ENCODE data around the gene ZBTB32. TPM values are rescaled to one million over a fixed set of nuclear protein-coding genes. Genes with fewer than 3 reads are reported as not detected.

The ZBTB32 gene
- polyA plus RNA-seq, 2 of the 4 experiments (the other 2 are of a cell fraction), result not detected

GRCh38 chr19:35739275-35740107, 35.1 kb downstream of the ZBTB32 start (continued):
- 0 out of 2 replicates have a peak, but pooled peaks have one; percentile 1 for TF ChIP-seq NFE2L2 (conservative IDR thresholded peaks at IDR 0.05; ENCODE audit: low read length)

DNA sequence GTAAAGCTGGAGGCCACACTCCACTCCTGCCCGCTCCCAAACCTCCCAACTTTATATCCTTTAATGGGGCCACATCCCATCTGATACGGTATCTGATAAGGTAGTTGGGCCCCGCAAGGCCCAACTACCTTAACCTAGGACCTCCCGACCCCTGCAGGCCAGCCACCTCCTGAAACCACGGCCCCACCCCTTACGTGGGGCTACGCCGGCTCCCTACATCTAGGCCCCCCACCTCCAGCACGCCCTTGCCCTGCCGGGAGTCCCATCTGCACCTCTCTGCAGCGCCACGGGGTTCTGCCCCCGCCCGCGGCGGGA, 35.7 kb downstream of the ZBTB32 start:
- Histone ChIP-seq H3K4me3 (peak overlapping the region; percentile 47), H3K27ac (peak overlapping the region; percentile 70 to 83), H3K4me1 (peaks cover 20% of the 10 kb centered on the region), H3K4me2 (peak overlapping the region; percentile 89), H3K9me3 (no peaks in the 10 kb centered on the region)
- TF ChIP-seq, protein P1, sequence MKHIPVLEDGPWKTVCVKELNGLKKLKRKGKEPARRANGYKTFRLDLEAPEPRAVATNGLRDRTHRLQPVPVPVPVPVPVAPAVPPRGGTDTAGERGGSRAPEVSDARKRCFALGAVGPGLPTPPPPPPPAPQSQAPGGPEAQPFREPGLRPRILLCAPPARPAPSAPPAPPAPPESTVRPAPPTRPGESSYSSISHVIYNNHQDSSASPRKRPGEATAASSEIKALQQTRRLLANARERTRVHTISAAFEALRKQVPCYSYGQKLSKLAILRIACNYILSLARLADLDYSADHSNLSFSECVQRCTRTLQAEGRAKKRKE (CRISPR knock-in tag; IDR thresholded peaks at IDR 0.05; ENCODE audit: low read depth), result 0 out of 2 replicates have a peak, but pooled peaks have one; percentile 19
- TF ChIP-seq PHF8 (IDR thresholded peaks at IDR 0.05; ENCODE audit: borderline replicate concordance, low read depth), result peak; percentile 19; the same call in 1 of the 2 replicates
- no peak for TF ChIP-seq CHD4 (IDR thresholded peaks at IDR 0.05; ENCODE audit: borderline replicate concordance)
- TF ChIP-seq HDAC2 (IDR thresholded peaks at IDR 0.05), result no peak
- TF ChIP-seq RNF2 (IDR thresholded peaks at IDR 0.05; ENCODE audit: borderline replicate concordance, low read depth), result peak; percentile 84; the same call in 1 of the 2 replicates
- TF ChIP-seq HOXB13 (CRISPR knock-in tag; IDR thresholded peaks at IDR 0.05; ENCODE audit: low read depth), result peak; percentile 30; the same call in 1 of the 2 replicates
- no peak for TF ChIP-seq GATA3 (IDR thresholded peaks at IDR 0.05; ENCODE audit: borderline replicate concordance)
- no peak for TF ChIP-seq FOSL2 (IDR thresholded peaks at IDR 0.05)
- TF ChIP-seq FOSL2 (CRISPR knock-in tag; IDR thresholded peaks at IDR 0.05), result 0 out of 2 replicates have a peak, but pooled peaks have one; percentile 15
- TF ChIP-seq HOXB5 (CRISPR knock-in tag; IDR thresholded peaks at IDR 0.05), result 0 out of 2 replicates have a peak, but pooled peaks have one; percentile 51
- ATAC-seq (peak; percentile 11 to 31), FAIRE-seq (no peak), DNase-seq (ENCODE audit: low read depth in 1 of 2, low spot score in 1 of 2) (no peak)
- POLR2A ChIA-PET, result interaction anchor here (0.5 to 2.0 kb wide), 19 partner anchors 8 to 274 kb away, joined by 3 to 10 read pairs (median 4); partner anchors contain the start of genes ALKBH6, COX6B1, HAUS5 and LIN37
- CTCF ChIA-PET, result interaction anchor here (0.8 to 2.1 kb wide), 17 partner anchors 9 to 192 kb away, joined by 3 to 12 read pairs (median 5); partner anchors contain the start of genes KIRREL2 and PRODH2
- 16% methylated on average over 16 of the region's 16 CpGs for WGBS (ENCODE audit: missing lambda C conversion rate)

- ATAC-seq, result peak; percentile 58 to 86
- Histone ChIP-seq H3K9me3 (no peaks in the 10 kb centered on the region), H3K4me2 (peak overlapping the region; percentile 89), H3K27ac (peak overlapping the region; percentile 70 to 84), H3K4me1 (peaks cover 20% of the 10 kb centered on the region), H3K4me3 (peak overlapping the region; percentile 47)
- ChIA-PET POLR2A (interaction anchor here (0.5 to 2.0 kb wide), 20 partner anchors 8 to 273 kb away, joined by 3 to 10 read pairs (median 4); partner anchors contain the start of genes ALKBH6, COX6B1, HAUS5 and LIN37), CTCF (interaction anchor here (0.8 to 2.1 kb wide), 19 partner anchors 10 to 192 kb away, joined by 3 to 12 read pairs (median 5); partner anchors contain the start of genes KIRREL2 and PRODH2)
- FAIRE-seq, result peak; percentile 76
- DNase-seq (ENCODE audit: low read depth in 1 of 2, low spot score in 1 of 2), result peak; percentile 97 to 100
- WGBS (ENCODE audit: missing lambda C conversion rate), result 2% methylated on average over 63 of the region's 63 CpGs
- TF ChIP-seq RAD21 (conservative IDR thresholded peaks at IDR 0.05 in 1 of 2, IDR thresholded peaks at IDR 0.05 in 1 of 2), result peak in 1 of 2 experiments; percentile 3; a peak in 1 of 5 replicates
- TF ChIP-seq, protein P2, sequence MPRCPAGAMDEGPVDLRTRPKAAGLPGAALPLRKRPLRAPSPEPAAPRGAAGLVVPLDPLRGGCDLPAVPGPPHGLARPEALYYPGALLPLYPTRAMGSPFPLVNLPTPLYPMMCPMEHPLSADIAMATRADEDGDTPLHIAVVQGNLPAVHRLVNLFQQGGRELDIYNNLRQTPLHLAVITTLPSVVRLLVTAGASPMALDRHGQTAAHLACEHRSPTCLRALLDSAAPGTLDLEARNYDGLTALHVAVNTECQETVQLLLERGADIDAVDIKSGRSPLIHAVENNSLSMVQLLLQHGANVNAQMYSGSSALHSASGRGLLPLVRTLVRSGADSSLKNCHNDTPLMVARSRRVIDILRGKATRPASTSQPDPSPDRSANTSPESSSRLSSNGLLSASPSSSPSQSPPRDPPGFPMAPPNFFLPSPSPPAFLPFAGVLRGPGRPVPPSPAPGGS (IDR thresholded peaks at IDR 0.05), result peak; percentile 72; the same call in 2 of the 3 replicates
- TF ChIP-seq GATA3 (IDR thresholded peaks at IDR 0.05; ENCODE audit: borderline replicate concordance), result peak; percentile 15; the same call in 1 of the 2 replicates
- 0 out of 2 replicates have a peak, but pooled peaks have one; percentile 48 for TF ChIP-seq MYC (IDR thresholded peaks at IDR 0.05; ENCODE audit: borderline replicate concordance, low read length)
- TF ChIP-seq PBX3 (IDR thresholded peaks at IDR 0.05), result 0 out of 2 replicates have a peak, but pooled peaks have one; percentile 40
- TF ChIP-seq CEBPB (IDR thresholded peaks at IDR 0.05), result peak; percentile 78 to 94; a peak in 3 of 4 replicates
- TF ChIP-seq RFX5 (IDR thresholded peaks at IDR 0.05), result peak; percentile 80
- TF ChIP-seq, protein P3, sequence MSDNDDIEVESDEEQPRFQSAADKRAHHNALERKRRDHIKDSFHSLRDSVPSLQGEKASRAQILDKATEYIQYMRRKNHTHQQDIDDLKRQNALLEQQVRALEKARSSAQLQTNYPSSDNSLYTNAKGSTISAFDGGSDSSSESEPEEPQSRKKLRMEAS (IDR thresholded peaks at IDR 0.05), result peak; percentile 82
- TF ChIP-seq, protein P4, sequence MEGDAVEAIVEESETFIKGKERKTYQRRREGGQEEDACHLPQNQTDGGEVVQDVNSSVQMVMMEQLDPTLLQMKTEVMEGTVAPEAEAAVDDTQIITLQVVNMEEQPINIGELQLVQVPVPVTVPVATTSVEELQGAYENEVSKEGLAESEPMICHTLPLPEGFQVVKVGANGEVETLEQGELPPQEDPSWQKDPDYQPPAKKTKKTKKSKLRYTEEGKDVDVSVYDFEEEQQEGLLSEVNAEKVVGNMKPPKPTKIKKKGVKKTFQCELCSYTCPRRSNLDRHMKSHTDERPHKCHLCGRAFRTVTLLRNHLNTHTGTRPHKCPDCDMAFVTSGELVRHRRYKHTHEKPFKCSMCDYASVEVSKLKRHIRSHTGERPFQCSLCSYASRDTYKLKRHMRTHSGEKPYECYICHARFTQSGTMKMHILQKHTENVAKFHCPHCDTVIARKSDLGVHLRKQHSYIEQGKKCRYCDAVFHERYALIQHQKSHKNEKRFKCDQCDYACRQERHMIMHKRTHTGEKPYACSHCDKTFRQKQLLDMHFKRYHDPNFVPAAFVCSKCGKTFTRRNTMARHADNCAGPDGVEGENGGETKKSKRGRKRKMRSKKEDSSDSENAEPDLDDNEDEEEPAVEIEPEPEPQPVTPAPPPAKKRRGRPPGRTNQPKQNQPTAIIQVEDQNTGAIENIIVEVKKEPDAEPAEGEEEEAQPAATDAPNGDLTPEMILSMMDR (IDR thresholded peaks at IDR 0.05), result no peak
- peak; percentile 26 for TF ChIP-seq ZFP36 (IDR thresholded peaks at IDR 0.05; ENCODE audit: borderline replicate concordance, partially characterized antibody)
- no peak for TF ChIP-seq PHF8 (IDR thresholded peaks at IDR 0.05; ENCODE audit: borderline replicate concordance, low read depth)
- TF ChIP-seq E2F6 (IDR thresholded peaks at IDR 0.05; ENCODE audit: borderline replicate concordance, low read depth), result peak; percentile 63
- no peak for TF ChIP-seq HOXB13 (CRISPR knock-in tag; IDR thresholded peaks at IDR 0.05; ENCODE audit: low read depth)
- TF ChIP-seq POLR2AphosphoS2 (conservative IDR thresholded peaks at IDR 0.05; ENCODE audit: low read length), result 0 out of 2 replicates have a peak, but pooled peaks have one; percentile 1
- TF ChIP-seq TFCP2L1 (CRISPR knock-in tag; IDR thresholded peaks at IDR 0.05), result 0 out of 2 replicates have a peak, but pooled peaks have one; percentile 38
- TF ChIP-seq POLR2A (IDR thresholded peaks at IDR 0.05; ENCODE audit: low read length), result peak; percentile 78
- TF ChIP-seq KDM5A (IDR thresholded peaks at IDR 0.05), result no peak
Measured at GRCh38 chr19:35740423-35741202, 36.3 kb downstream of the ZBTB32 start.
